HG03439 (cell line): ENCODE results near the gene SLC22A16.
"Not testable (repeated sequence)": the region's sequence is repeated elsewhere in the genome, so short reads cannot be mapped to it uniquely, and the experiment has no call there.

Source experiments
- ATAC-seq: cut with Tn5 transposase; IDR thresholded peaks from one replicate; pipeline ENCODE4 v1.9.1; 2021; ENCODE audit warnings: mild to moderate bottlenecking, moderate library complexity; ENCODE audit not compliant: unreplicated experiment

SLC22A16 gene, protein sequence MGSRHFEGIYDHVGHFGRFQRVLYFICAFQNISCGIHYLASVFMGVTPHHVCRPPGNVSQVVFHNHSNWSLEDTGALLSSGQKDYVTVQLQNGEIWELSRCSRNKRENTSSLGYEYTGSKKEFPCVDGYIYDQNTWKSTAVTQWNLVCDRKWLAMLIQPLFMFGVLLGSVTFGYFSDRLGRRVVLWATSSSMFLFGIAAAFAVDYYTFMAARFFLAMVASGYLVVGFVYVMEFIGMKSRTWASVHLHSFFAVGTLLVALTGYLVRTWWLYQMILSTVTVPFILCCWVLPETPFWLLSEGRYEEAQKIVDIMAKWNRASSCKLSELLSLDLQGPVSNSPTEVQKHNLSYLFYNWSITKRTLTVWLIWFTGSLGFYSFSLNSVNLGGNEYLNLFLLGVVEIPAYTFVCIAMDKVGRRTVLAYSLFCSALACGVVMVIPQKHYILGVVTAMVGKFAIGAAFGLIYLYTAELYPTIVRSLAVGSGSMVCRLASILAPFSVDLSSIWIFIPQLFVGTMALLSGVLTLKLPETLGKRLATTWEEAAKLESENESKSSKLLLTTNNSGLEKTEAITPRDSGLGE

DNA sequence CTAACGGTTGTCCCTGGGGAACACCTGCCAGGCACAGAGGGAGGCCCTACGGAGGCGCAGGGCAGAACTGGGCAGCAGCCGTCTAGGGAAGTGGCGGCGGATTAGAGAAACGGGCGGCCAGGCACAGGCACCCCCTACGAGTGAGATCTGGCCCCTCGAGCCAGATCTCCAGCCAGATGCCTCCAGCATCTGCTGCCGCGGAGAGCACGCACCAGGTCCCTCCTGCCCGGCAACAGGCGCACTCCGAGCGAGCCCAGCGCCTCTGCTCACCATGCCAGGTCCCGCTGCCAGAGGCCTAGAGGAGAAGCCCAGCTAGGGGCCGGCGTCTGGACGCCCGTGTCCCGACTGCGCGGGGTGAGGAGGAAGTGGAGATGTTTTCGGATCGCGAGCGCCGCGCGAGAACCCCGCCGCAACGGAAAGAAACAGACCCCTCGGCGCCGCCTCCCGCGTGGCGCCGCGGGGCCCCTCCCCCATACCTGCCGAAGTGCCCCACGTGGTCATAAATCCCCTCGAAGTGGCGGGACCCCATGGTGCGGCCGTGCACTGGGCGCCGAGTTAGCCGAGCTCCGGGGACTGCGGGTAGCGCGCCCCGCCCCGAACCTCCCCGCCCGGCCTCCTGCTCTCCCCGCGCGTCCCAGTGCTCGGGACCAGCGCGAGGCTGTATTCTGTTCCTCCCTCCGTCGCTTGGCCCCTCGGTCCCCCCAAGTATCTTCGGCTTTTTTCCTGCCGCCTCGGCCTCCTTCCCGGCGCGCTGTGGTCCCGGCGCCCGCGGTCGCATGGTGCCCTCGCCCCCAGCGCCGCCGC lies at the start of gene SLC22A16:
Gene SLC22A16 (minus strand): TSS at position 568 of the 804 bp plus-strand sequence. CDS start 39 bp downstream, at position 529.
- ATAC-seq: no peak

DNA sequence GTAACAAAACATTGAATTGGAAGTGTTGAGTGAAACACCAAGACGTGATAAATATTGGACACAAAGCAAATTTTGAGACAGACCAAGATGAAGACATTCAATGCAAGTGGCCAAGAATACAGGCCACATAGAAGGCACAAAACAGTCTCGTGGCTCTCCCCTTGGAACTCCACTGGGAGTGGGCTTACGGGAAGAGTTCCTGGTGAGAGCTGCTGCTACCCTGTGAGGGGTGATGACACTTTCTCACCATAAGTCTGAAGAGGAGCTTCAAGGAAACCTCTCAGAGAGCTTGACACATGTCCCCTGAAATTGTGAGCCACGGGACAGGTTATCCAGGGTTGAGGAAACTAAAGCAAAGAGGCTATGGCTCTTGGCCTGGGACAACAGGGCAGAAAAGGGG lies 48.6 kb upstream of the SLC22A16 start:
- ATAC-seq: no peak

DNA sequence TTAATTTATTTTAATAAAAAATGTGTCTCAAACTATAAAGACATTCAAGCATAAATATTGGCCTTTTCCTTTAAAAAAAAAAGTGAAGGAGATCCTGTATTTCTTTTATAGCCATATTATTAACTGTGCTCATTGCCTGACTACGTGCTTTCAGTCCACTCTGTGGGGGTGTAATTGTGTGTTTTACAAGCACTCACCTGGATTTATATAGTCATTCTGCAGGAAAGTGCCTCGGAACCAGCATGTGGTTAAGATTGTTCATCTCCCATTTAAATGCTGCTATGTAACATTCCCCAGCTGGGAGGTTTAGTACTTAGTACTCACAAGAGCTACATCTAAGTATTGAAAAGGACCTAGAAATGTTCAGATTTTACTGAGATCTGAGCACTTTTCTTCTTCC lies 47.9 kb upstream of the SLC22A16 start:
- no peak for ATAC-seq

DNA sequence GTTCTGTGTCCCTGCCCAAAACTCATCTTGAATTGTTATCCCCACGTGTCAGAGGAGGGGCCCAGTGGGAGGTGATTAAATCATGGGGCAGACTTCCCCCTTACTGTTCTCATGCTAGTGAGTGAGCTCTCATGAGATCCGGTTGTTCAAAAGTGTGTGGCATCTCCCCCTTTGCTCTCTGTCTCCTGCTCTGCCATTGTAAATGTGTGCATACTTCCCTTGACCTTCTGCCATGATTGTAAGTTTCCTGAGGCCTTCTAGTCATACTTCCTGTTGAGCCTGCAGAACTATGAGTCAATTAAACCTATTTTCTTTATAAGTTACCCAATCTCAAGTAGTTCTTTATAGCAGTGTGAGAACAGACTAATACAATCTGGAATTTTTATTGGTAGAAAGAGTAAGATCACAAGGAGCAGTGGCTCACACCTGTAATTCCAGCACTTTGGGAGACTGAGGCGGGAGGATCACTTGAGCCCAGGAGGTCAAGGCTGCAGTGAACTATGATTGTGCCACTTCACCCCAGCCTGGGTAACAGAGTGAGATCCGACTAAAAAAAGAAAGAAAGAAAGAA lies 47.1 kb upstream of the SLC22A16 start:
- ATAC-seq: no peak

DNA sequence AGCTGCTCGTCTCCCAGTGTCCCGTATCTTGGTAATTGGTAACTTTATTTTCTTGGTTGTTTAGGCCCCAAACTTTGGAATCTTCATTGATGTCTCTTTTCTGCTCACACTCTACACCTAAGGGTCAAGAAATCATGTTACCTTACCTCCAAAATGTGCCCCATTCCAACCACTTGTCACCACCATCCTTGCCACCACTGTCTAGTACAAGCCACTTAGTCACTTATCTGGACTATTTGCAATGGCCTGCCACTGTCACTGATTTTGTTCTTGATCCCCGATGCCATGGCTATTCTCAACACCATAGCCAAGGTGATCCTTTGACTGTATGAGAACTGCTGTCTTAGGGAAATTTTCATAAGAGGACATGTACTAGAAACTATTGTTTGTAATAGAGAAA lies 46.0 kb upstream of the SLC22A16 start:
- ATAC-seq: no peak

DNA sequence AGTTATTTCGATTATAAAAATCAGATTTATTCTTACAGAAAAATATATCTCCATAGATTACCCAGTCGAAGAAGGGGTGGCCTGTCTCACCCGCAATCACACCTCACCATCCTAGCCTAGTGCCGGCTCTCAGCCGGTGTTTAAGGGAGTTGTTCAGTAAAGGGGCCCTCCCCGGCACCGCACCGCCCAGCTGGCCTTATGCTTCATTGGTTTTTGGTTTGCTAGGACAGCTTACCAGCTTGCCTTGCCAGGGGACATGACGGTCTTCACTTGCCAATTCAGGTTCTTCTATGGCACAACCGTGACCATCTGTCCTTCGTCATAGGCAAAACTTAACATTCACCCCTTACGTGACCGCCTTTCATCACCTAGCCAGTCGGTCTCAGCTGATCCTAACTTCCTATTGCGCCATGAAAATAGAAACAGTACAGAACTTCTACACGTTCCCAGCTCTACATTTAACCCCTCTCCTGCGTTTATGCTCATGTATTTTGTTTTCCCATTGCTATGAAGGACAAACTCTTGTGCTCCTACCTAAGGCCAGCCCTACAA lies 44.7 kb upstream of the SLC22A16 start:
- ATAC-seq: no peak

DNA sequence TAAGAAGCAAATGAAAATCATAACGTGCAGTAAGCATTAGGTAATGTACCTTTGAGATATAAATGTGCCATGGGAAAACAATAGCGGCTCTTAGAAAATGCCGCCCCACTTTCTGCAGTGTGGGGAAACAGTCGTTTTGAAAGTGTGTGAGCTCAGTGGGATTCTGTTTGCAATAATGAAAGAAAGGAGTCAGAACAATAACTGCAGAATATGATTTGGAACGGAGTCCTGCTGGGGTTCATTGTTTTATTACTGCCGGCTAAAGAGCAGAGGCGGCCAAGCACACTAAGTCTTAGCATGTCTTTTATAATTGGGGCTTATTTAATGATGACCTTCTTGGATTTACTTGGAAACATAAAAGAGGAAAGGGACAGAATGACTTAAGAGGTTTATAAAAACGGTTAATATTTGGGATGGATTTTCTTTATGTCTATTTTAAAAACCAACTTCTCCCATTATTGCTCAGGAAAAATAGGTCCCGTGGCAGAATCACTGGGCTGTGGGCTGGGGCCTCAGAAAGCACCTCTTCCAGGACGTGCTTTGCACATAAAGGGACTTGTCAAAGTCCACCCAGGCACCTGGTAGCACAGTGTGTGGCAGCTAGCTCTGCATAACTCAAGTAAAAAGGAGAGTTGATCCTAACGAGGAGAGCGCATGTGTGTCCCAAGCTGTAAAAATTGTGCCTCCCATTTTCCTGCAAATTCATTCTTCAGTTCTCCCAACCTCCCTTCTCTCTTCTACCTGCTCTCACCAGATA lies 44.0 kb upstream of the SLC22A16 start:
- no peak for ATAC-seq

DNA sequence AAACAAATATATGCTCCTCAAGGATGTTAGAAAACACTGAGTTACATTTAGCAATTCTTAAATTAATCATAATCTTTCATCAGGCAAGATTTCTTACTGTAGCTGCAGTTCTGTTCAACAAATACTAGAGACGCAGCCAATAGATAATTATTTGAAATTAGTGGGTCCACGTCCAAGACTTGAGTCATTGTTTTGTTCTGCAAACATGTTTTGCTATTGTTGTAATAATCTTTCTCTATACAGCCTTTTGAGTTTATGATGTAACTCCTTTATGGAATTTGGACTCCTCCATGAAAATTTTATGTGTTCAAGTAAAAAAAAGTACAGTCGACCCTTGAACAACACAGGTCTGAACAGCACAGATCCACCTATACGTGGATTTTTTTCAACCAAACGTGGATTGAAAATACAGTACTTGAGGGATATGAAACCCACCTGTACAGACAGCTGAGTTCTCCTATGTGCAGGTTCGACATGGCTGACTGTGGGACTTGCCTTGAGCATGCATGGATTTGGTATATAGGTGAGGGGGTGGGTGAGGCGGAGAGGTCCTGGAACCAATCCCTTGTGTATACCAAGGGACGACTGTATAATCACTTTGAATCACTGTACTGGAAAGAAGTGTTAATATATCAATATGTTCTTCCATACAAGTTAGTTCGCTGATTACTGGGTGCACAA lies 41.3 kb upstream of the SLC22A16 start:
- ATAC-seq: no peak

DNA sequence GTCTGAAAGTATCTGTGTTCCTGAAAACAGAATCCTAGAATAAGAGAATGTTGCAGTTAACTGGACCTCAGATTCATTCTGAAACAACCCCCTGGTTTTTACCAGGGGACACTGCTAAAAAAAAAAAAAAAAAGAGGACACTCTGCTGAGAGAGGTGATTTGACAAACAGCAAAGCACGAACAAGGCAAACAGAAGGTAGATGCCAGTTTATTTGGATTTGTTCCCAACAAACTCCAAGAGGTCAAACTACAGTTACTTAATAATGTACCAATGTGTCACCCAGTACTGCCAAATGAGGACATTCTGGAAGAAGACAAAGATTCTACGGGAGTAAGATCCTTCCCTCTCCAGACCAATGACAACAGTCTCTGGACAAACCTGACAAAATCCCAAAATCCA lies 40.6 kb upstream of the SLC22A16 start:
- no peak for ATAC-seq

DNA sequence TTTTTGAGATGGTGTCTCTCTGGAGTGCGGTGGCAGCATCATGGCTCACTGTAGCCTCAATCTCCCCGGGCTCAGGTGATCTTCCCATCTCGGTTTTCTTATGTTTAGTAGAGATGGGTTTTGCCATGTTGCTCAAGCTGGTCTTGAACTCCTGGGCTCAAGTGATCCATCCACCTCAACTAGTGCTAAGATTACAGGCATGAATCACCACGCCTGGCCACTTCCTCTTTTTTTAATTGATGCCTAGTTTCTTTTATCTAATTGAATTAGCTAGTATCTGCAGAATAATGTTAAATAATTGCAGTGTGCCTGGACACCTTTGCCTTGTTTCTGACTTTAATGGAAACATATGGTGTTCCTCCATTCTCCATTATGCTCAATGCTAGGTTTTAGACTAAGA lies 38.4 kb upstream of the SLC22A16 start:
- no peak for ATAC-seq

DNA sequence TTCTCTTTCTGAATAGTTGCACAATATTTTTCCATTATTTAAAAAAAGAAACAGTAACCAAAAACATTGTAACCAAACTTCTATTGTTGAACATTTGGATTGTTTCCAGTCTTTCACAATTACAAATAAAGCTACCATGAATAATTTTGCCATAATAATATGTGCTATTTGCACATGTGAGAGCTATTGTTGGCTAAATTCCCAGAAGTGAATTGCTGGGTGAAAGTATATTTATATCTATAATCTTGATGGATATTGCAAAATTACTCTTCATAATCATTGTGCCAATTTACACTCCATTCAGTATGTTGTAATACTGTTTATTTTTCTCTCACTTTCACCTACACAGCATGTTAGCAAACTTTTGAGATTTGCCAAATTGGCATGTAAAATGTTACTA lies 36.6 kb upstream of the SLC22A16 start:
- ATAC-seq: no peak

DNA sequence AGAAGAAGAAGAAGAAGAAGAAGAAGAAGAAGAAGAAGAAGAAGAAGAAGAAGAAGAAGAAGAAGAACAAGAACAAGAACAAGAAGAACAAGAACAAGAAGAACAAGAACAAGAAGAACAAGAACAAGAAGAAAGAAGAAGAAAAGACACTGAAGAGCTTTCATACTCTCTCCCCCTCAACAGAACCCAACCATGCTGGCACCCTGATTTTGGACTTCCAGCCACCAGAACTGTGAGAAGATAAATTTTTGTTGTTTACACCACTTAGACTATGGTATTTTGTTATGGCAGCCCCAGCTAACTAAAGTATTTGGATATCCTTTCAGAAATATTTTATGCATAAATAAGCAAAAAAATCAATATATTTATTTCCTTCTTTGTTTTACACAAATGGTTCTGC lies 36.1 kb upstream of the SLC22A16 start:
- not testable (repeated sequence) for ATAC-seq

DNA sequence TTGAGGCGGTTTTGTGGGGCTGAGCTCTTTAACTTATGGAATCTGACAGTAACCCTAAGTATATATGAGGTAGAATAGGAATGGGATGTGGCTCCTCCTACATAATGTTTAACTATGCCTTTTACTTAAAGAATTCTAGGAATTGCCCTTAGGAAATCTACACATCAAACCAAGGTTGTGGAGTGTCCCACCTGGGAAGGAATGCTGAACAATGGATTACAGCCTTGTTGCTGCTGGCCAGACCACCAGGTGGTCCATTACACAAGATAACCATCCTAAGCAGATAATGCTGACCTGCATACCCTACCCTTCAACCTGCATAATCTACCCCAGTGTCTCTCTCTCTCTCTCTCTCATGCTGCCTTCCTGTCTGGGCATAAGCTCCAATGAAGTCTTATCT lies 35.0 kb upstream of the SLC22A16 start:
- no peak for ATAC-seq

DNA sequence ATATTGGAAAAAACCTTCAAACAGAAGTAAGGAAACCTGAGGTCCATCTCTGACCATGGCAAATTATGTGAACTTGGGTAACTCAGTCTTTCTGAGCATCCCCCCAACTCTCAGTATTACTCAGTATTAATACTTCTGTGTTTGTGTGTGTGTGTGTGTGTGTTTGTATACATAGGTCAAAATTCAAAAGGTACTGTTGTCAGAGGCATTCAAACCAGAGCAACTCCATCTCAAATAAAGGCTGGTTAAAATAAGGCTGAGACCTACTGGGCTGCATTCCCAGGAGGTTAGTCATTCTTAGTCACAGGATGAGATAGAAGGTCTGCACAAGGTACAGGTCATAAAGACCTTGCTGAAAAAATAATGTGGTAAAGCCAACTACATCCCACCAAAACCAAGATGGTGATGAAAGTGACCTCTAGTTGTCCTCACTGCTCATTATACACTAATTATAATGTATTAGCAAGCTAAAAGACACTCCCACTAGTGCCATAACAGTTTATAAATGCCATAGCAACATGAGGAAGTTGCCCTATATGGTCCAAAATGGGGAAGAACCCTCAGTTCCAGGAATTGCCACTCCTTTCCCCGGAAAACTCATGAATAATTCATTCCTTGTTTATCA lies 33.3 kb upstream of the SLC22A16 start:
- ATAC-seq: no peak

DNA sequence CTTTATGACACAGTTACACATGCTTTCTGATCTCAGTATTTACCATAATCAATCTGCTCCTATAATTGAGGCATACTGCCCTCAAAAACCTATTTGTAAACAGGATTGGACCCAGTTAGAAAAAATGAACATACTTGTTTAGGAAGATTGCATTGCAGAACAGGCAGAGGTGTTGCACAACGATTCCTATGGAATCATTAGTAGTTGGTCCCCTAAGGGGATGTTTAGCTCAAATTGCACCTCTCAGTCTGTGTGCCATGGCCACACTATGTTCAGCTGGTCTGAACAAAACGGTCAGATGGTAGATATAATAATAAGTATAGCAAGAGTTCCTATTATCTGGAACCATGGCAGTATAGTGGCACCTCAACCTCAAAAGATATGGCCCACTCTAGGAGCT lies 28.5 kb upstream of the SLC22A16 start:
- ATAC-seq: not testable (repeated sequence)

DNA sequence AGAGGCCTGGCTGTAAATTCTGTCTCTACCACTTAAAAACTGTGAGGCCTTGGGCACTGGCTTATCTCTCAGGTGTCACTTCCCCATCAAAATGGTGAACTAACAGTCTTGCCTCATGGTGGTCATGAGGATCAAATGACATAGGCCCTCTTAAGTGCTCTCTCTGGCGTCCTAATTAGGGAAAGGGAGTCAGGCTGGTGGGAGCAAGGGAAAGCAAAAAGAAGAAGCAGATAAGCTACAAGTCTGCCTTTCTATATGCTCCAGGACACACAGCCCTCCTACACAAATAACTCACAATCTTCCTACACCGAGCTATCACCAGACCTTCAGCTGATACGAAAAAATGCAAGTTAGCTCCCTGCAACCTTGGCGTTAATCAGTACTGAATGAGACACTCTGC lies 19.5 kb upstream of the SLC22A16 start:
- ATAC-seq: no peak

DNA sequence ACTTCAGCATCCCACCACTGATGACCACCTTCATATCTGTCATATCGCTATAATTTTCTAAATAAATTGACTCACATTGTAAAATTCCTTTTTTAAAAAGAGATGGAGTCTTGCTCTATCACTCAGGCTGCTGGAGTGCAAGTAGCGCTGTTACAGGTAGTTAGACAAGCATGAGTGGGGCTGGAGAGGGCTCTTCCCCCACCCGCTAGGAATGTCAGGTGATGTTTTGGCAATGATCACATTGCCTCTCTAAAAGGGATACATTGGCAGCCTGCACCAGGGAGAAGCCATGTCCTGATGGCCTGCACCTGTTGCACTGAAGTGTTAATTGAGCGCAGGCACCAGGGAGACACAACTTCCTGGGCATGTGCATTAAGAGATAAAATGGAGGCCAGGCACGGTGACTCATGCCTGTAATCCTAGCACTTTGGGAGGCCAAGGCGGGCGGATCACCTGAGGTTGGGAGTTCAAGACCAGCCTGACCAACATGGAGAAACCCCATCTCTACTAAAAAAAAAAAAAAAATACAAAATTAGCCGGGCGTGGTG lies 16.9 kb upstream of the SLC22A16 start:
- ATAC-seq: no peak

DNA sequence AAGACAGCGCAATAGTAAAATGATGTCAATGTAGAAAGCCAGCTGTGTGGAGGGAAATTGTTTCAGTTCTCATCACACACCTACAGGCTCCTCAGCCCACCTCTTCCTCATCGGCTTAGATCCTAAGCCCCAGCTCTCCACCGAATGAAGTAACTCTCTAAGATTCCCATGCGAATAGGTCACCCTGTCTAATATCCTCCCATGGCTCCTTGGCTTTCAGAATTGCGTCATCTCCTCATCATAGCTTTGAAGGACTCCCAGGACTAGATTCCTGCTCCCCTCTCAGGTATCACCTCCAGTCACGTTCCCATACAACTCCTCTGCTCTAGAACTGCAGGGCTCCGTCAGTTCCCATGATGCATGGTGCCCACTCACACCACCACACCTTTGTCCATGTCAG lies 16.2 kb upstream of the SLC22A16 start:
- ATAC-seq: no peak

DNA sequence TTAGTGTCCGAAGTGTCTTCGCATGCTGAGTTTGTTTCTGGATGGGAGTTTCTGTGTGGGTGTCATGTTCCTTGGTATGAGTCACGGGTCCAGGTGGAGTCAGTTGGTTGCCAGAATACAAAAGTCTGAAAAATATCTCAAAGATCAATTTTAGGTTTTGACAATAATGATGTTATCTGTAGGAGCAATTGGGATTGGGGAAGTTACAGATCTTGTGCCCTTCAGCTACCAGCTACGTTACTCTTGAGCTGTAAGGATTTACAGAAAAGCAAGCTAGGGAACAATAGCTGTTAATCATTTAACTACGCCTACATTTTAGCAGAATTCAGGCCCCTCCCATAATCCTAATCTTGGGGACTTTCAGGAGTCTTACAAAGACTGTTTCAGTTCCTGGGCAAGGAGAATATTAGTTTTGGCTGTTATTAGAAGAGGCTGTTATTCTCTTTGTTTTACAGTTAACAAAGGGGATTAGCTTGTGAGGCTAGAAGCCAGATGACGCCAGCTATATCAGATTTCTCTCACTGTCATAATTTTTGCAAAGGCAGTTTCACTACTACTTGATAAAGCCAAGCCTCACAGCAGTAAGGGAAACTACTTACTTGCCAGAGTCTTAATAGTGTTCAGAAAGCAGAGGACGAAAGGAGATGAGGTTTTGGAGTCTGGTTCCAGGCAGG lies 15.4 kb upstream of the SLC22A16 start:
- no peak for ATAC-seq
